ENCODE data around the gene HLA-DOB.

- TF ChIP-seq, protein P1, sequence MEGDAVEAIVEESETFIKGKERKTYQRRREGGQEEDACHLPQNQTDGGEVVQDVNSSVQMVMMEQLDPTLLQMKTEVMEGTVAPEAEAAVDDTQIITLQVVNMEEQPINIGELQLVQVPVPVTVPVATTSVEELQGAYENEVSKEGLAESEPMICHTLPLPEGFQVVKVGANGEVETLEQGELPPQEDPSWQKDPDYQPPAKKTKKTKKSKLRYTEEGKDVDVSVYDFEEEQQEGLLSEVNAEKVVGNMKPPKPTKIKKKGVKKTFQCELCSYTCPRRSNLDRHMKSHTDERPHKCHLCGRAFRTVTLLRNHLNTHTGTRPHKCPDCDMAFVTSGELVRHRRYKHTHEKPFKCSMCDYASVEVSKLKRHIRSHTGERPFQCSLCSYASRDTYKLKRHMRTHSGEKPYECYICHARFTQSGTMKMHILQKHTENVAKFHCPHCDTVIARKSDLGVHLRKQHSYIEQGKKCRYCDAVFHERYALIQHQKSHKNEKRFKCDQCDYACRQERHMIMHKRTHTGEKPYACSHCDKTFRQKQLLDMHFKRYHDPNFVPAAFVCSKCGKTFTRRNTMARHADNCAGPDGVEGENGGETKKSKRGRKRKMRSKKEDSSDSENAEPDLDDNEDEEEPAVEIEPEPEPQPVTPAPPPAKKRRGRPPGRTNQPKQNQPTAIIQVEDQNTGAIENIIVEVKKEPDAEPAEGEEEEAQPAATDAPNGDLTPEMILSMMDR (IDR thresholded peaks at IDR 0.05; ENCODE audit: extremely low read depth in 1 of 2, insufficient read depth in 1 of 2, low read depth in 1 of 2, low read length in 2 of 2): no peak
- TF ChIP-seq POLR2A (IDR thresholded peaks at IDR 0.05; ENCODE audit: low read depth, low read length): no peak
- no peak for TF ChIP-seq JUN (IDR thresholded peaks at IDR 0.05; ENCODE audit: borderline replicate concordance, insufficient read depth, insufficient read length, low read depth)
- TF ChIP-seq MYC (IDR thresholded peaks at IDR 0.05; ENCODE audit: low read depth, low read length): no peak
- no peak for TF ChIP-seq POLR2AphosphoS5 (IDR thresholded peaks at IDR 0.05; ENCODE audit: insufficient read depth, low read depth, low read length)
- TF ChIP-seq GATA2 (IDR thresholded peaks at IDR 0.05; ENCODE audit: insufficient read depth, insufficient read length, low read depth, low read length): no peak
- TF ChIP-seq EZH2 (IDR thresholded peaks at IDR 0.05; ENCODE audit: borderline replicate concordance, low read depth, low read length, severe bottlenecking): no peak
- TF ChIP-seq, protein P2, sequence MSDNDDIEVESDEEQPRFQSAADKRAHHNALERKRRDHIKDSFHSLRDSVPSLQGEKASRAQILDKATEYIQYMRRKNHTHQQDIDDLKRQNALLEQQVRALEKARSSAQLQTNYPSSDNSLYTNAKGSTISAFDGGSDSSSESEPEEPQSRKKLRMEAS (IDR thresholded peaks at IDR 0.05; ENCODE audit: insufficient read depth, insufficient read length): no peak
These were observed 2.9 kb upstream of the HLA-DOB start for GRCh38 chr6:32819729-32820128.
